ENCODE data around the gene WASHC2C.
"Not testable (repeated sequence)": the region's sequence is repeated elsewhere in the genome, so short reads cannot be mapped to it uniquely, and the experiment has no call there.

Gene WASHC2C

DNA sequence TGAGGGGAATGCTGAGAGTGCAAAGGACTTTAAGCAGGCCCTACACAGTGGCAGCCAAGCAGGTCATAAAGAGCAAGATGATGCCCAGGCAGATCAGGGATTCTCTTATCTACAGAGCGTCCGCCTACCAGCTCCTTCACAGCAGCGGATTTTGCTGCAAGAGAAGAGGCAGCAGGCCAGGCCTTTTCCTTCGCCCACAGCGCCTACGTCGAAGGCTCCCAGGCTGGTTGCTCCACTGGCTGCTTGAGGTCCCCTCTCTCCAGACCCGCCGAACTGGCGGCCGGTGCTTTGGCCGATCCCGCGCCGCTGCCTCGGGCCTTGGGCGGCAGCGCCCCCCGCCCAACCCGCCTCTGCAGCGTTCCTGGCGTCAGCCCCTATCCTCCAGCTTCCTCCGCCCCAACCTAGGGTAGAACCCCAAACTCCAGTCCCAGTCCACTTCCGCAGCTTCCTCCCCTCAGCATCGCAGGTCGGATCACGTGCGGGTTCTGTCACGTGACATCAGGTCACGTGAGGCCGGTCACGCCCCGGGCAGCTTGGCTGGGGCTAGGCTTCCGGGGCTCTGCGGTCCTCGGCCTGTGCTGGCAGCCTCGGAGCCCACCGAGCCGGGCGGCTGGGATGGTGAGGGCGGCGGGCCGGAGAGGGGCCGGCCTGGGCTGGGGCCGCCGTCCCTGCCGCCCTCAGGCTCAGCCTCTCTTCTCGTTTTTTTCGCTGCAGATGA lies at the start of gene WASHC2C:
TSS of gene WASHC2C (plus strand) at position 564 of the 718 bp plus-strand sequence. CDS start at position 616, 52 bp downstream.
- not testable (repeated sequence) for H3K9me3 ChIP-seq (ENCODE audit: insufficient read depth, low read length); H3K79me2 ChIP-seq (ENCODE audit: insufficient read depth, low read length); H3K27me3 ChIP-seq (ENCODE audit: low read length); H3K36me3 ChIP-seq (ENCODE audit: low read length); H2AFZ ChIP-seq (ENCODE audit: low read depth, low read length, severe bottlenecking); H3K27ac ChIP-seq (ENCODE audit: low read depth, low read length); H3F3A ChIP-seq (ENCODE audit: insufficient read depth); H3K9me2 ChIP-seq (replicated peaks; ENCODE audit: insufficient read depth, low read length); H4K20me1 ChIP-seq (ENCODE audit: low read depth, low read length)
- Histone ChIP-seq H3K9ac (ENCODE audit: low read length) (peak within 1 kb of the TSS; percentile 64), H3K4me2 (ENCODE audit: low read depth, low read length, poor library complexity, severe bottlenecking) (peak within 1 kb of the TSS; percentile 52), H3K4me3 (ENCODE audit: insufficient read depth, low read length, poor library complexity, severe bottlenecking) (peak within 1 kb of the TSS; percentile 69)

DNA sequence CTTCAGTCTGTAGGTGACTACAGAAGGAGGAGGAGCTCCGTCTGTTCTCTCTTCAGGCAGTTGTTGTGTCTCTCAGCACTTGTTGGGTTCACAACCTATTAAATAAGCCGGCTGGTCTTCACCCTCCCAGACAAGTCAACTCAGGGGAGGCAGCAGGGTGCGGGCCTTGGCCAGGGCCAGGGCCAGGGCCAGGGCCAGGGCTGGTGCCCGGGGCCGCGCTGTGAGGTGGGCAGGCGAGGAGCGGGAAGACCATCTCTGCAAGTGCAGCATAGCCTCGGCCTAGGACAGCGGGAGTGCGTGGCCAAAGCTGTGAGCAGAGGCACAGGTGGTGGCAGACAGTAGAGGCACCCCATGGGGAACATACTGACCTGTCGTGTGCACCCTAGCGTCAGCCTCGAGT lies 48.6 kb upstream of the WASHC2C start:
- H3K9ac ChIP-seq (ENCODE audit: low read length); H4K20me1 ChIP-seq (ENCODE audit: low read depth, low read length); H3K9me2 ChIP-seq (replicated peaks; ENCODE audit: insufficient read depth, low read length); H3F3A ChIP-seq (ENCODE audit: insufficient read depth); H3K36me3 ChIP-seq (ENCODE audit: low read length); H3K9me3 ChIP-seq (ENCODE audit: insufficient read depth, low read length); H3K4me2 ChIP-seq (ENCODE audit: low read depth, low read length, poor library complexity, severe bottlenecking); H3K27ac ChIP-seq (ENCODE audit: low read depth, low read length); H3K4me3 ChIP-seq (ENCODE audit: insufficient read depth, low read length, poor library complexity, severe bottlenecking); H3K27me3 ChIP-seq (ENCODE audit: low read length); H2AFZ ChIP-seq (ENCODE audit: low read depth, low read length, severe bottlenecking); H3K79me2 ChIP-seq (ENCODE audit: insufficient read depth, low read length): not testable (repeated sequence)

GRCh38 chr10:45710200-45710796 lies 16.8 kb upstream of the WASHC2C start:
- H4K20me1 ChIP-seq (ENCODE audit: low read depth, low read length); H3K27me3 ChIP-seq (ENCODE audit: low read length); H3K9me2 ChIP-seq (replicated peaks; ENCODE audit: insufficient read depth, low read length); H2AFZ ChIP-seq (ENCODE audit: low read depth, low read length, severe bottlenecking); H3K27ac ChIP-seq (ENCODE audit: low read depth, low read length); H3K9me3 ChIP-seq (ENCODE audit: insufficient read depth, low read length); H3K9ac ChIP-seq (ENCODE audit: low read length); H3F3A ChIP-seq (ENCODE audit: insufficient read depth); H3K36me3 ChIP-seq (ENCODE audit: low read length); H3K4me3 ChIP-seq (ENCODE audit: insufficient read depth, low read length, poor library complexity, severe bottlenecking); H3K79me2 ChIP-seq (ENCODE audit: insufficient read depth, low read length); H3K4me2 ChIP-seq (ENCODE audit: low read depth, low read length, poor library complexity, severe bottlenecking): not testable (repeated sequence)

- not testable (repeated sequence) for H2AFZ ChIP-seq (ENCODE audit: low read depth, low read length, severe bottlenecking); H3K9me2 ChIP-seq (replicated peaks; ENCODE audit: insufficient read depth, low read length)
Measured at GRCh38 chr10:45711223-45711622, 15.8 kb upstream of the WASHC2C start.

DNA sequence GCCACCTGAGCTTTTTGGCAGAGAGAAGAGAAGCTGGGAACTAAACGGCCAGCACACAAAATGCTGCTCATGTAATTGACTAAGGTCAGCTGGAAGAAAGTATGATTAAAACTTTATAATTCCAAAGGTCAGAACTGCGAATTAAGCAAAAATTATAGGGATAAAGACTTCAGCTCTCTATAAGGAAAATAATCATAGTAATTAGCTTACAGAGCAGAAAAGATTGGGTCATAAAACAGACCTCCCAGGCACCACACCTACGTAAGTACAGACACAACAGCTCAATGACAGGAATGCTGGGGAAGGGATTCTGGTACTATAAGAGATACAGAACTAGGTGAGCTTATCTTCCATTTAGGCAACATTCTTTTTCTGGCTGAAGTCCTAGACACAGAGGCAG lies 10.0 kb upstream of the WASHC2C start:
- H4K20me1 ChIP-seq (ENCODE audit: low read depth, low read length); H3F3A ChIP-seq (ENCODE audit: insufficient read depth); H3K9me2 ChIP-seq (replicated peaks; ENCODE audit: insufficient read depth, low read length); H3K4me2 ChIP-seq (ENCODE audit: low read depth, low read length, poor library complexity, severe bottlenecking); H3K27me3 ChIP-seq (ENCODE audit: low read length); H3K9me3 ChIP-seq (ENCODE audit: insufficient read depth, low read length); H3K4me3 ChIP-seq (ENCODE audit: insufficient read depth, low read length, poor library complexity, severe bottlenecking); H2AFZ ChIP-seq (ENCODE audit: low read depth, low read length, severe bottlenecking); H3K36me3 ChIP-seq (ENCODE audit: low read length); H3K9ac ChIP-seq (ENCODE audit: low read length); H3K79me2 ChIP-seq (ENCODE audit: insufficient read depth, low read length); H3K27ac ChIP-seq (ENCODE audit: low read depth, low read length): not testable (repeated sequence)

More at GRCh38 chr10:45711223-45711622, 15.8 kb upstream of the WASHC2C start:
- not testable (repeated sequence) for H3K36me3 ChIP-seq (ENCODE audit: low read length); H3K9me3 ChIP-seq (ENCODE audit: insufficient read depth, low read length); H4K20me1 ChIP-seq (ENCODE audit: low read depth, low read length); H3K9ac ChIP-seq (ENCODE audit: low read length); H3K4me3 ChIP-seq (ENCODE audit: insufficient read depth, low read length, poor library complexity, severe bottlenecking); H3K27me3 ChIP-seq (ENCODE audit: low read length); H3F3A ChIP-seq (ENCODE audit: insufficient read depth); H3K79me2 ChIP-seq (ENCODE audit: insufficient read depth, low read length); H3K27ac ChIP-seq (ENCODE audit: low read depth, low read length); H3K4me2 ChIP-seq (ENCODE audit: low read depth, low read length, poor library complexity, severe bottlenecking)

GRCh38 chr10:45717642-45718041 lies 9.4 kb upstream of the WASHC2C start:
- not testable (repeated sequence) for H3K9ac ChIP-seq (ENCODE audit: low read length); H3K4me3 ChIP-seq (ENCODE audit: insufficient read depth, low read length, poor library complexity, severe bottlenecking); H3K27ac ChIP-seq (ENCODE audit: low read depth, low read length); H4K20me1 ChIP-seq (ENCODE audit: low read depth, low read length); H3K9me3 ChIP-seq (ENCODE audit: insufficient read depth, low read length); H3K79me2 ChIP-seq (ENCODE audit: insufficient read depth, low read length); H2AFZ ChIP-seq (ENCODE audit: low read depth, low read length, severe bottlenecking); H3K4me2 ChIP-seq (ENCODE audit: low read depth, low read length, poor library complexity, severe bottlenecking); H3F3A ChIP-seq (ENCODE audit: insufficient read depth); H3K36me3 ChIP-seq (ENCODE audit: low read length); H3K27me3 ChIP-seq (ENCODE audit: low read length); H3K9me2 ChIP-seq (replicated peaks; ENCODE audit: insufficient read depth, low read length)

DNA sequence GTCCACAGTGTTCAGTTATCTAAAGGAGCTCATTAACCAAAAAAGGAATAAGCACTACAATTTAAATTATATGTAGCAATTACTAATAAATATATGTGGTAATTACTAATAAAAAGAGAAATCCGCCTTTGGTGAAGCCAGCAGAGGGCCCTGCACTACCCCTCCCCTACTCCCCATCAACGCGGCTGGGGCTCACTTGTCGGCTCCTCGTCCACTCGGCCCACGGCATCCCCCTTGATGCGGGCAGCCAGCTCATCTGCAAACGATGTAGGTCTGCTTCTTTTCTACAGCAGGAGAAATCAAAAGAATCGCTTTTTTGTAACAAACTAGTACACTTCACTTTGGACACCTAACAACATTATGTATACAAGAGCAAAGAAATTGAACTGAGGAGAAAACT lies 5.6 kb upstream of the WASHC2C start:
- H3K79me2 ChIP-seq (ENCODE audit: insufficient read depth, low read length); H3K9me3 ChIP-seq (ENCODE audit: insufficient read depth, low read length); H3F3A ChIP-seq (ENCODE audit: insufficient read depth); H3K36me3 ChIP-seq (ENCODE audit: low read length); H3K27ac ChIP-seq (ENCODE audit: low read depth, low read length); H3K4me3 ChIP-seq (ENCODE audit: insufficient read depth, low read length, poor library complexity, severe bottlenecking); H3K9me2 ChIP-seq (replicated peaks; ENCODE audit: insufficient read depth, low read length); H3K4me2 ChIP-seq (ENCODE audit: low read depth, low read length, poor library complexity, severe bottlenecking); H3K27me3 ChIP-seq (ENCODE audit: low read length); H2AFZ ChIP-seq (ENCODE audit: low read depth, low read length, severe bottlenecking); H4K20me1 ChIP-seq (ENCODE audit: low read depth, low read length); H3K9ac ChIP-seq (ENCODE audit: low read length): not testable (repeated sequence)

DNA sequence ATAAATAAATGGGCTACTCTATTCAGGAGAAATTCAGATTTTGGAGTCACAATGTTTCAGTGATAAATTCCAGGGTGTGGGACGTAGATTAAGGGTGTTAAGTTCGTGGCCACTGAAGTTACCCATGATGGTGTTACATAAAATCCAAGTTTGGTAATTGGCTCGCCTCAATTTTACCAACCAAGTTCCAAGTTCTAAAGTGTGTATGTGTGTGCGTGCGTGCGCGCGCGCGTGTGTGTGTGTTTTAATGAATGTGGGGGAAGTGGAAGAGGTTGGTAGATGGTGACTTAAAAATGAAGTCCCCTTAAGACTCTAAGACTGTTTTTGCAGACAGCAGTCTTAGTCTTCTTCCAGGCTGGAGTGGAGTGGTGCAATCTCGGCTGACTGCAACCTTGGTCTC lies 3.2 kb upstream of the WASHC2C start:
- not testable (repeated sequence) for H3K36me3 ChIP-seq (ENCODE audit: low read length); H3F3A ChIP-seq (ENCODE audit: insufficient read depth); H3K4me3 ChIP-seq (ENCODE audit: insufficient read depth, low read length, poor library complexity, severe bottlenecking); H3K79me2 ChIP-seq (ENCODE audit: insufficient read depth, low read length); H3K9me2 ChIP-seq (replicated peaks; ENCODE audit: insufficient read depth, low read length); H4K20me1 ChIP-seq (ENCODE audit: low read depth, low read length); H3K27ac ChIP-seq (ENCODE audit: low read depth, low read length); H2AFZ ChIP-seq (ENCODE audit: low read depth, low read length, severe bottlenecking); H3K4me2 ChIP-seq (ENCODE audit: low read depth, low read length, poor library complexity, severe bottlenecking); H3K9me3 ChIP-seq (ENCODE audit: insufficient read depth, low read length); H3K27me3 ChIP-seq (ENCODE audit: low read length); H3K9ac ChIP-seq (ENCODE audit: low read length)
